Measurements from ENCODE around the gene FAAP24. TPM values are rescaled to one million over a fixed set of nuclear protein-coding genes. Genes with fewer than 3 reads are reported as not detected.
"Not testable (repeated sequence)": the region's sequence is repeated elsewhere in the genome, so short reads cannot be mapped to it uniquely, and the experiment has no call there.

FAAP24 gene
- total RNA-seq, 4 donors from 2014 or later = 0.48 to 0.55 TPM; not detected in 2

DNA sequence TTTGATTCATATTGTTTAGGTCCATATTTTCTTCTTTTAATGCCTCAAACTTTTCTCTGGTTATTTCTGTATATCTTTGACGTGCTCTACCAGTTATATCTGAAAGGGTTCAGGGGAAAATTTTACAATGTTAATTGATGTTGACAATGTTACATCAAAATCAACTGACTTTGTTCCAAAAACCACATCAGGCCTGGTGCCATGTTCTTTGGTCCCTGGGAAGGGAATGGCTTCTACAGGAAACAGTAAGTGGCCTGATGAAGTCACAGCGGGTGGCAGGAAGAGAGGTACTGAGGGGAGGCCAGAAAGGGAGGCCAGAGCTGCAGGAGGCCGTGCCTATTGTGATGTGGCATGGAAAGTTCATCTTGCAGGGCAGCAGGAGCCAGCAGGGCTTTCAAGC is 38.5 kb upstream of the FAAP24 start:
- no peaks in the 10 kb centered on the region for H3K4me1 ChIP-seq
- peaks cover 0 to 30% (median 14%) of the 10 kb centered on the region in 4 donors for H3K36me3 ChIP-seq
- TF ChIP-seq, protein P1, sequence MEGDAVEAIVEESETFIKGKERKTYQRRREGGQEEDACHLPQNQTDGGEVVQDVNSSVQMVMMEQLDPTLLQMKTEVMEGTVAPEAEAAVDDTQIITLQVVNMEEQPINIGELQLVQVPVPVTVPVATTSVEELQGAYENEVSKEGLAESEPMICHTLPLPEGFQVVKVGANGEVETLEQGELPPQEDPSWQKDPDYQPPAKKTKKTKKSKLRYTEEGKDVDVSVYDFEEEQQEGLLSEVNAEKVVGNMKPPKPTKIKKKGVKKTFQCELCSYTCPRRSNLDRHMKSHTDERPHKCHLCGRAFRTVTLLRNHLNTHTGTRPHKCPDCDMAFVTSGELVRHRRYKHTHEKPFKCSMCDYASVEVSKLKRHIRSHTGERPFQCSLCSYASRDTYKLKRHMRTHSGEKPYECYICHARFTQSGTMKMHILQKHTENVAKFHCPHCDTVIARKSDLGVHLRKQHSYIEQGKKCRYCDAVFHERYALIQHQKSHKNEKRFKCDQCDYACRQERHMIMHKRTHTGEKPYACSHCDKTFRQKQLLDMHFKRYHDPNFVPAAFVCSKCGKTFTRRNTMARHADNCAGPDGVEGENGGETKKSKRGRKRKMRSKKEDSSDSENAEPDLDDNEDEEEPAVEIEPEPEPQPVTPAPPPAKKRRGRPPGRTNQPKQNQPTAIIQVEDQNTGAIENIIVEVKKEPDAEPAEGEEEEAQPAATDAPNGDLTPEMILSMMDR (IDR thresholded peaks at IDR 0.05) = no peak
- TF ChIP-seq EP300 (IDR thresholded peaks at IDR 0.05; ENCODE audit: low read depth) (no peak), POLR2AphosphoS5 (IDR thresholded peaks at IDR 0.05) (no peak), POLR2A (IDR thresholded peaks at IDR 0.05) (no peak)
- in situ Hi-C loops (cut with MboI; ENCODE audit: low pct_ligation_motif_present in 1 of 4, low pct_unique_long_range_greater_than_20kb in 1 of 4, low sequenced_read_pairs in 3 of 4) (no loop called here), intact Hi-C loops (cut with DNase I; ENCODE audit: low total_unique reads) (no loop called here)
- peaks cover 0 to under 1% of the 10 kb centered on the region in 2 donors for H3K9me3 ChIP-seq
- H3K27ac ChIP-seq = no peak overlapping the region
- DNase-seq = no peak
- no peaks in the 10 kb centered on the region for H3K27me3 ChIP-seq
- no peak overlapping the region for H3K4me3 ChIP-seq
- WGBS, 2 donors (ENCODE audit: low coverage in 1 of 2) = 83 to 94% methylated on average over 1 to 3 of the region's 3 CpGs

DNA sequence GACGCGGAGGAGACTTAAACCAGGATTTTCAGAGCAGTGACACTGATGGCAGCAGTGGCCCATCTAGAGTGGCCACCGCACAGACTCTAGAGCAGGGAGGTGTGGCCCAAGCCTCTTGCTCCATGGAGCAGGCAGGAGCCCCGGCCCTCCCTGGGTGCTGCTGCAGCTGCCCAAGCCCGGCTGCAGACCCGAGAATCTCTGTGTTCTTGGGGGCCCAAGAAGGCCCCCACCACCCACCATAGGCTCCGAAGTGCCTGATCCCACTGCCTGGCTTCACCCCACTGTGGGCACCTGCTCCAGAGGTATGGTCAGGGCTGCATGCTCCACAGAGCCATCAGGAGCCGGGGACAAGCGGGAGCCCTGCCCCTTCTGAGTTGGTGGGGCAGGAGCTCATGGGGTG is 36.4 kb upstream of the FAAP24 start:
- intact Hi-C loops (cut with DNase I; ENCODE audit: low total_unique reads) (no loop called here), in situ Hi-C loops (cut with MboI; ENCODE audit: low pct_ligation_motif_present in 1 of 4, low pct_unique_long_range_greater_than_20kb in 1 of 4, low sequenced_read_pairs in 3 of 4) (no loop called here)
- H3K27me3 ChIP-seq = no peaks in the 10 kb centered on the region
- WGBS, 2 donors (ENCODE audit: low coverage in 1 of 2) = 83 to 94% methylated on average over 2 to 8 of the region's 9 CpGs
- no peak overlapping the region for H3K27ac ChIP-seq
- H3K4me3 ChIP-seq = no peak overlapping the region
- DNase-seq = no peak
- TF ChIP-seq POLR2AphosphoS5 (IDR thresholded peaks at IDR 0.05) (no peak), EP300 (IDR thresholded peaks at IDR 0.05; ENCODE audit: low read depth) (no peak), POLR2A (IDR thresholded peaks at IDR 0.05) (no peak)
- TF ChIP-seq, protein P1 (IDR thresholded peaks at IDR 0.05) = no peak
- no peaks in the 10 kb centered on the region for H3K4me1 ChIP-seq
- peaks cover 0 to 17% (median 5%) of the 10 kb centered on the region in 4 donors for H3K36me3 ChIP-seq
- no peaks in the 10 kb centered on the region for H3K9me3 ChIP-seq

DNA sequence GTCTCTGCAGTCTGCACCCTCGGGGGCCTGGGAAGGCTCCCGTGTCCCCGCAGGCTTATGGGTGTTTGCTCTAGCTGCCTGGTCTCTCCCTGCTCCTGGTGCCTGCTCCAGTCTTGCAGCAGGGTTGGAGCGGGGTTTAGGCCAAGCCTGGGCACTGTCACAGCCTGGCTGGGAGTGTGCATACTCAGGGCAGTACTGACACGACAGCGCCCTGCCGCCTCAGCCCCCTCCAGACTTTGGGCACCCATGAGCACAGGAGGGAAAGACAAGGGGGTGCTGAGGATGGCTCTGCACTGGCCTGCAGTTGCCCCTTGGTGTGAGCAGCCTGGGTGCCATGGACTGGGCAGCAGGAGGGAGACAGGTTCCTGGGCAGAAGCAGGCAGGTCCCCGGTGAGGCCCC is 36.0 kb upstream of the FAAP24 start:
- H3K27me3 ChIP-seq = no peaks in the 10 kb centered on the region
- no peaks in the 10 kb centered on the region for H3K9me3 ChIP-seq
- in situ Hi-C loops (cut with MboI; ENCODE audit: low pct_ligation_motif_present in 1 of 4, low pct_unique_long_range_greater_than_20kb in 1 of 4, low sequenced_read_pairs in 3 of 4) (no loop called here), intact Hi-C loops (cut with DNase I; ENCODE audit: low total_unique reads) (no loop called here)
- TF ChIP-seq EP300 (IDR thresholded peaks at IDR 0.05; ENCODE audit: low read depth) (no peak), POLR2AphosphoS5 (IDR thresholded peaks at IDR 0.05) (no peak), POLR2A (IDR thresholded peaks at IDR 0.05) (no peak)
- TF ChIP-seq, protein P1 (IDR thresholded peaks at IDR 0.05) = no peak
- H3K4me1 ChIP-seq = no peaks in the 10 kb centered on the region
- peaks cover 0 to 13% (median 3%) of the 10 kb centered on the region in 4 donors for H3K36me3 ChIP-seq
- 93% methylated on average over 6 of the region's 8 CpGs; no CpG with 5 or more reads in 1 of the 2 donors for WGBS, 2 donors (ENCODE audit: low coverage in 1 of 2)
- H3K4me3 ChIP-seq = no peak overlapping the region
- no peak overlapping the region for H3K27ac ChIP-seq
- DNase-seq = no peak

DNA sequence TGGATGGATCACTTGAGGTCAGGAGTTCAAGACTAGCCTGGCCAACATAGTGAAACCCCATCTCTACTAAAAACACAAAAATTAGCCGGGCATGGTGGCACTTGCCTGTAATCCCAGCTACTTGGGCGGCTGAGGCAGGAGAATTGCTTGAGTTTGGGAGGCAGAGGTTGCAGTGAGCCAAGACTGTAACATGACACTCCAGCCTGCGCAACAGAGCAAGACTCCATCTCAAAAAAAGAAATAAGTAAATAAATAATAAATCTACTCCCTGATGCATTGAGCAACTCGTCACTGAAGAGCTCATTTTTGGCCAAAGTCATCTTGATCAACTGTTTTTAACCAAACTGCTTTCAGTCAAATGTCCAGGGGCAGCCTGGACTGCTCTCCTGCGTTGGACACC is 30.8 kb upstream of the FAAP24 start:
- H3K27me3 ChIP-seq; in situ Hi-C loops (cut with MboI; ENCODE audit: low pct_ligation_motif_present in 1 of 4, low pct_unique_long_range_greater_than_20kb in 1 of 4, low sequenced_read_pairs in 3 of 4); H3K9me3 ChIP-seq; DNase-seq; intact Hi-C loops (cut with DNase I; ENCODE audit: low total_unique reads); H3K27ac ChIP-seq; H3K4me1 ChIP-seq; H3K4me3 ChIP-seq: not testable (repeated sequence)
- H3K36me3 ChIP-seq = peaks cover 0 to 13% (median 4%) of the 10 kb centered on the region in 4 donors
- 87 to 89% methylated on average over 3 to 5 of the region's 5 CpGs for WGBS, 2 donors (ENCODE audit: low coverage in 1 of 2)

DNA sequence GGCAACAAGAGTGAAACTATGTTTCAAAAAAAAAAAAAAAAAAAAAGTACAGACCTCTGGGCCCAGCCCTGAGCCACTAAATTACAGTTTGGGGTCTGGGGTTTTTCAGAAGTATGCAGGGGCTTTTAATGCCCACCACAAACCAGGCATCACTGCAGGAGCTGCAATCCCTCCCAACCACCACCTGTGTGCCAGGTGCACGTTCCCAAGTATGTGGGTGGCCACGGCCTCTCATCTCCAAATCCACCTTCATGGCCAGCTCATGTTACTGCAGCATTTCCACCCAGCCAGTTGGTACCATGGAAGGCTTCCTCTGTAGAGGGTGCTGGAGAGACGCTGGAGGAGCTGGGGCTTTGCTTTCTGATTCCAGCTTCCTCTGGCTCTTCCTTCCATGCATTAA is 26.8 kb upstream of the FAAP24 start:
- Histone ChIP-seq H3K27me3 (no peaks in the 10 kb centered on the region), H3K4me3 (no peak overlapping the region), H3K36me3 (peaks cover 0 to 24% (median 11%) of the 10 kb centered on the region in 4 donors), H3K27ac (no peak overlapping the region), H3K9me3 (no peaks in the 10 kb centered on the region), H3K4me1 (no peaks in the 10 kb centered on the region)
- DNase-seq = no peak
- TF ChIP-seq, protein P1 (IDR thresholded peaks at IDR 0.05) = no peak
- TF ChIP-seq EP300 (IDR thresholded peaks at IDR 0.05; ENCODE audit: low read depth) = no peak
- intact Hi-C loops (cut with DNase I; ENCODE audit: low total_unique reads) (no loop called here), in situ Hi-C loops (cut with MboI; ENCODE audit: low pct_ligation_motif_present in 1 of 4, low pct_unique_long_range_greater_than_20kb in 1 of 4, low sequenced_read_pairs in 3 of 4) (no loop called here)
- 89 to 90% methylated on average over 2 to 3 of the region's 3 CpGs for WGBS, 2 donors (ENCODE audit: low coverage in 1 of 2)

All from transverse colon (tissue), 4 donors.